ENCODE data around the gene CTAGE9. TPM values are rescaled to one million over a fixed set of nuclear protein-coding genes. Genes with fewer than 3 reads are reported as not detected.

The CTAGE9 gene
- total RNA-seq, 2 experiments from 2014 or later = not detected

DNA sequence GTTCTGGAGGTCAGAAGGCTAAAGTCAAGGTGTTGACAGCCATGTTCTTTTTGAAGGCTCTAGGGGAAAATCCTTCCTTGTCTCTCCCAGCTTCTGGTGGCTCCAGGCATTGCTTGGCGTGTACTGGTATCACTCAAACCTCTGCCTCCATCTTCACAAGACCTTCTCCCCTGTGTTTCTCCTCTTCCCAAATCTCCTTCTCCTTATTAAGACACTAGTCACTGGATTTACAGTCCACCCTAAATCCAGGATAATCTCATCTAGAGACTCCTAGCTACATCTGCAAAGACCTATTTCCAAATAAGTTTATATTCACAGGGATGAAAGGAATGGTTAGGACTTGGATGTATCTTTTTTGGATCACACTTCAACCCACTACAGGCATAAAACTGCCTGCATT lies 26.0 kb upstream of the CTAGE9 start:
- POLR2A ChIA-PET = no interaction called here

DNA sequence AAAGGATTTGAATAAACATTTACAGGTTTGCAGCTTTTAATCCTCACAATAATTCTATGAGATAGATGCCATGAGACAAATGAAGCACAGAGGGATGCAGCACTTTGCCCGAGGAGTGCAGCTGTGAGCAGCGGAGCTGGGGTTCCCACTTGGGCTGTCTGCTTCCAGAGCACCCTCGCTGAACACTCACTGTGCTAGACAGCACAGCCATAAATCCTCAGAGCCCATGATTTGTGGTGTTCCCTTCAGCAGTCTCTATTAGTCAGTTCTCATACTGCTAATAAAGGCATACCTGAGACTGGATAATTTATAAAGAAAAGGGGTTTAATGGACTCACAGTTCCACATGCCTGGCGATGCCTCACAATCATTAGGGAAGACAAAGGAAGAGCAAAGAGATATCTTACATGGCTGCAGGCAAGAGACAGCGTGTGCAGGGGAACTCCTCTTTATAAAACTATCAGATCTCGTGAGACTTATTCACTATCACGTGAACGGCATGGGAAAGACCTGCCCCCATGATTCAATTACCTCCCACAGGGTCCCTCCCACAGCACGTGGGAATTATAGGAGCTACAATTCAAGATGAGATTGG lies 25.3 kb upstream of the CTAGE9 start:
- Mint-ChIP-seq H3K27ac (no peak overlapping the region), H3K27me3 (peaks cover 6% of the 10 kb centered on the region), H3K4me3 (no peak overlapping the region), H3K36me3 (ENCODE audit: low read depth) (no peaks in the 10 kb centered on the region), H3K4me1 (ENCODE audit: low read depth) (no peaks in the 10 kb centered on the region), H3K9me3 (no peaks in the 10 kb centered on the region)
- DNase-seq (no peak), ATAC-seq (no peak)
- POLR2A ChIA-PET = no interaction called here
- TF ChIP-seq, protein P1, sequence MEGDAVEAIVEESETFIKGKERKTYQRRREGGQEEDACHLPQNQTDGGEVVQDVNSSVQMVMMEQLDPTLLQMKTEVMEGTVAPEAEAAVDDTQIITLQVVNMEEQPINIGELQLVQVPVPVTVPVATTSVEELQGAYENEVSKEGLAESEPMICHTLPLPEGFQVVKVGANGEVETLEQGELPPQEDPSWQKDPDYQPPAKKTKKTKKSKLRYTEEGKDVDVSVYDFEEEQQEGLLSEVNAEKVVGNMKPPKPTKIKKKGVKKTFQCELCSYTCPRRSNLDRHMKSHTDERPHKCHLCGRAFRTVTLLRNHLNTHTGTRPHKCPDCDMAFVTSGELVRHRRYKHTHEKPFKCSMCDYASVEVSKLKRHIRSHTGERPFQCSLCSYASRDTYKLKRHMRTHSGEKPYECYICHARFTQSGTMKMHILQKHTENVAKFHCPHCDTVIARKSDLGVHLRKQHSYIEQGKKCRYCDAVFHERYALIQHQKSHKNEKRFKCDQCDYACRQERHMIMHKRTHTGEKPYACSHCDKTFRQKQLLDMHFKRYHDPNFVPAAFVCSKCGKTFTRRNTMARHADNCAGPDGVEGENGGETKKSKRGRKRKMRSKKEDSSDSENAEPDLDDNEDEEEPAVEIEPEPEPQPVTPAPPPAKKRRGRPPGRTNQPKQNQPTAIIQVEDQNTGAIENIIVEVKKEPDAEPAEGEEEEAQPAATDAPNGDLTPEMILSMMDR (IDR thresholded peaks at IDR 0.05) = no peak
- intact Hi-C loops (cut with micrococcal nuclease) = no loop called here
- CTCF ChIA-PET = interaction anchor here (0.8 to 1.7 kb wide), 2 partner anchors 14 to 108 kb away, joined by 3 to 4 read pairs; partner anchors contain the start of gene MED23

More for the DNA sequence above, 26.0 kb upstream of the CTAGE9 start:
- H3K27ac Mint-ChIP-seq = no peak overlapping the region
- no peaks in the 10 kb centered on the region for H3K9me3 Mint-ChIP-seq
- CTCF ChIA-PET = interaction anchor here (0.8 kb wide), 1 partner anchor 15 kb away, joined by 3 read pairs; no protein-coding TSS in a partner anchor
- no peak overlapping the region for H3K4me3 Mint-ChIP-seq
- H3K36me3 Mint-ChIP-seq (ENCODE audit: low read depth) = no peaks in the 10 kb centered on the region
- DNase-seq (no peak), ATAC-seq (no peak)
- H3K27me3 Mint-ChIP-seq = peaks cover 7% of the 10 kb centered on the region
- intact Hi-C loops (cut with micrococcal nuclease) = no loop called here
- no peaks in the 10 kb centered on the region for H3K4me1 Mint-ChIP-seq (ENCODE audit: low read depth)
- TF ChIP-seq, protein P1 (IDR thresholded peaks at IDR 0.05) = no peak

DNA sequence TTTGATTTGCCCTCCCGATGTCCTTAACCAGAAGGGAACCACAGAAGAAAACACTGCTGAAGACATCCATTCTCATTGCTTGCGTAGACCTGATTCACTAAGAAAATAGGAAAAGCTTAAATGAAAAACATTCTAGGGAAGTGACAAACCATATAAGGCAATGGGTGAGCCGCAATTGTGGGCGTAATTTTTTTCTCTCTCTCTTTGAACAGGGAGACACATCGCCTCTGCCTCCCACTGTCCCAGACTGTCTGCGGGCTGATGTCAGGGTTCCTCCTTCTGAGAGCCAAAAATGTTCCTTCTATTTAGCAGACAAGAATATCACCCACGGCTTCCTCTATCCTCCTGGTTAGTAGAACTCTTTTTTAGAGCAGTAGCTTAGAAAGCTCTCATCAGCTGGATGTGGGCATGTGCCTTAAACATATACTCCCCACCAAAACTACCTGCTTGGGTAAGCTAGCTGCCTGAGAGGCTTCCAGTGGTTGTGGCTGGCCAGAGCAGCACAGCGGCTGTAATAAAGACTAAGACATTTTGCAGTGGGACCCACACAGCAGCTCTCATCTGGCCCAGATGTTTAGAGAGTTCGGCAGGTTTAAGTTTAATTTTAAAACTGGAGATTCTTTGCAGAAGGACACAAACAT lies 22.7 kb upstream of the CTAGE9 start:
- TF ChIP-seq, protein P1 (IDR thresholded peaks at IDR 0.05) = no peak
- ATAC-seq (no peak), DNase-seq (no peak)
- Mint-ChIP-seq H3K27me3 (peaks cover 8% of the 10 kb centered on the region), H3K36me3 (ENCODE audit: low read depth) (no peaks in the 10 kb centered on the region), H3K27ac (no peak overlapping the region), H3K4me3 (no peak overlapping the region), H3K4me1 (ENCODE audit: low read depth) (no peaks in the 10 kb centered on the region), H3K9me3 (no peaks in the 10 kb centered on the region)
- POLR2A ChIA-PET = no interaction called here
- intact Hi-C loops (cut with micrococcal nuclease) = no loop called here
- CTCF ChIA-PET = interaction anchor here (0.7 to 1.8 kb wide), 2 partner anchors 13 to 38 kb away, joined by 3 to 5 read pairs; no protein-coding TSS in a partner anchor

DNA sequence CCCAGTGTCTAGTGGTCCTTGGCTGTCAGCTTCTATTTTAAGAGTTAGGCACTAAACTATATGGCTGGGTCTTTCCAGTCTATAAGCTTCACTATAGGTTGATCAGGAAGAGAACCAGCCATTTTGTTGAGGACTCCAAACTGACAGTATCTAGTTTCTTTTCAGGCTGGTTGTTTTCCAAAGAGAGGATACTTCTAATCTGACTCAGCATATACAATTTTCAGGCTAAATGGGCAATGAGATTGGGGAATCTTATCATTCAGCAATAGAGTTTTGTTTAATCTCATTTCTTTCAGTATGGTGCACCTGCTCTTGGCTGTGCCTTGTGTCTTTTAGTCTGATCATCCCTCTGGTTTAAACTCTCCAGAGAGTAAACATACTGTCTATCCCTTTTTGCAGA lies 20.4 kb upstream of the CTAGE9 start:
- POLR2A ChIA-PET = no interaction called here

More for the DNA sequence above, 20.4 kb upstream of the CTAGE9 start:
- no peaks in the 10 kb centered on the region for H3K36me3 Mint-ChIP-seq (ENCODE audit: low read depth)
- intact Hi-C loops (cut with micrococcal nuclease) = no loop called here
- H3K27me3 Mint-ChIP-seq = peaks cover 5% of the 10 kb centered on the region
- CTCF ChIA-PET = interaction anchor here (0.6 to 1.2 kb wide), 3 partner anchors 36 to 1183 kb away, joined by 3 read pairs; no protein-coding TSS in a partner anchor
- DNase-seq (no peak), ATAC-seq (no peak)
- no peaks in the 10 kb centered on the region for H3K9me3 Mint-ChIP-seq
- no peak overlapping the region for H3K4me3 Mint-ChIP-seq
- TF ChIP-seq, protein P1 (IDR thresholded peaks at IDR 0.05) = no peak
- H3K4me1 Mint-ChIP-seq (ENCODE audit: low read depth) = no peaks in the 10 kb centered on the region
- H3K27ac Mint-ChIP-seq = no peak overlapping the region
